GM12892 (cell line): ENCODE results near the gene TRIM22.
"Not testable (repeated sequence)": the region's sequence is repeated elsewhere in the genome, so short reads cannot be mapped to it uniquely, and the experiment has no call there.

ENCODE experiments used
- DNase-seq: peaks from one replicate; pipeline ENCODE4 v3.0.0; 2011; ENCODE audit not compliant: insufficient read length
- FAIRE-seq: peaks from 2 replicates; lab custom pipeline; 2011; peaks lifted over from hg19 to GRCh38; lab: Jason Lieb, UNC
- POLR2A ChIP-seq: IDR thresholded peaks from 2 replicates; pipeline ENCODE4 v1.6.1; 2011; ENCODE audit warnings: low read depth, low read length, control low read depth
- POLR2AphosphoS5 ChIP-seq: IDR thresholded peaks from 2 replicates; pipeline ENCODE4 v1.6.1; 2011; ENCODE audit warnings: low read depth, low read length, control low read depth
- TAF1 ChIP-seq: IDR thresholded peaks from 2 replicates; pipeline ENCODE4 v1.6.1; 2011; ENCODE audit warnings: low read depth, mild to moderate bottlenecking, control low read depth, low read length, borderline replicate concordance

TRIM22 gene

DNA sequence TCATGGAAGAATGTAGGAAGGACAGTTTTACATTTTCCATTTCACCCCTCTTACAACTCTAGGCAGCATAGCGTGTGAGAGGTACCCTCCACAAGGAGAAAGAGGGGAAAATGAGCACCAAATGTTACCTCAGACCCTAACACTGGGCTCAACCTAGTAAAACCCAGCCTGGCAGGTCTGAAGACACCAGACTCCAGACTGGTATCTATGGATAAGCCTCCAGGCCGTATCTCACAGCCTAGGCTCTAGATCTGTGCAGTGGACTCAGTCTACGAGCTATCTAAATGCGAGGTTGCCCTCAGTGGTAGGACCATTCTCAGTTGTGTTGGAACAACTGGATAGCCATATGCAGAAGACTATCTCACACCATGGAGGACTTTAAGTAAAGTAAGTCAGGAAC, 15.2 kb upstream of the TRIM22 start:
- DNase-seq = no peak
- FAIRE-seq = no peak
- TF ChIP-seq TAF1 (no peak), POLR2AphosphoS5 (no peak), POLR2A (no peak)

- FAIRE-seq (no peak), DNase-seq (no peak)
- TF ChIP-seq POLR2AphosphoS5 (no peak), TAF1 (no peak), POLR2A (no peak)
Measured at GRCh38 chr11:5679811-5680210, 9.8 kb upstream of the TRIM22 start.

- FAIRE-seq, DNase-seq: not testable (repeated sequence)
Measured at GRCh38 chr11:5682890-5683441, 6.6 kb upstream of the TRIM22 start.

DNA sequence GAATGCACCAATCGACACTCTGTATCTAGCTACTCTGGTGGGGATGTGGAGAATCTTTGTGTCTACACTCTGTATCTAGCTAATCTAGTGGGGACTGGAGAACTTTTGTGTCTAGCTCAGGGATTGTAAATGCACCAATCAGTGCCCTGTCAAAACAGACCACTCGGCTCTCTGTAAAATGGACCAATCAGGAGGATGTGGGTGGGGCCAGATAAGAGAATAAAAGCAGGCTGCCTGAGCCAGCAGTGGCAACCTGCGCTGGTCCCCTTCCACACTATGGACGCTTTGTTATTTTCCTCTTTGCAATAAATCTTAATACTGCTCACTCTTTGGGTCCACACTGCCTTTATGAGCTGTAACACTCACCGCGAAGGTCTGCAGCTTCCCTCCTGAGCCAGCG, 6.0 kb upstream of the TRIM22 start:
- FAIRE-seq, DNase-seq: not testable (repeated sequence)
- peak; percentile 37; the same call in 1 of the 2 replicates for TF ChIP-seq POLR2AphosphoS5
- peak; percentile 60; the same call in 1 of the 2 replicates for TF ChIP-seq POLR2A

GRCh38 chr11:5684036-5684645, 5.4 kb upstream of the TRIM22 start:
- FAIRE-seq (peak; percentile 56), DNase-seq (no peak)

DNA sequence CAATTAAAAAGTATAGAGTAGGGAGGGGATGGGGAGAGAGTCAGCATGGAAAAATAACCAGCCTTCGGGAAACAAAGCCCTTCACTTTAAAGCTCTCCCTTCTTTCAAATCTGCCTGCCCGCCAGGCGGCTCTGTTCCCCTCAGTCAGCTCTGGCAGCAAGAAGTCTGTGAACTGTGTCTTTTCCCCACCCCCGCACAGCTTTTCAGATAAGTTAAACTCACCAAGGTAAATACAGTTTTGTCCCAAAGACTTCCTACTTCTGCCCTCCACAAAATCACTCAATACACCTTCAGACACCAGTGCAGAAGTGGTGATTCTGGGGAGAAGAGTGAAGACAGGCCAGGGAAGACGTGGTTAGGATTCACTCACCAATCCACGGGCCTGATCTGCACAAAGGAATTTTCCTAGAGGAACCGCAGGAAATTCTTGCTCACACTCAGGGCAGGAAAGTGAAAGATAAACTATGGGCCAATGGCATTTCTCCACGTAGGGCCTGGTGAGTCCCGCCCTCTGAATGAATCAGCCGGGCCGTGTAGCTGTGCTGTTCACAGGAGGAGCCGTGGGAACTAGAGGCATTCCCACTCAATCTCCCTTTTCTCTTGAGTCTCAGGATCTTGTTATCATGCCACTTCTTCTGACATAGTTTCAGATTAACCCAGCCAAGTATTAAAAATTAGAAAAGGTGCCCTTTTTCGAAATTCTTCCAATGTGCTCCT, 4.8 kb upstream of the TRIM22 start, which contains the start of gene TRIM5:
Gene TRIM5, minus strand, starts transcription at position 429 of the 717 bp plus-strand sequence. CDS start 4,897 bp downstream, outside the sequence.
- TF ChIP-seq POLR2A (no peak; the same call in 1 of the 2 replicates), TAF1 (peak; percentile 46; the same call in 1 of the 2 replicates), POLR2AphosphoS5 (peak; percentile 54; the same call in 1 of the 2 replicates)
- FAIRE-seq = peak; percentile 78
- DNase-seq = peak; percentile 69

More at GRCh38 chr11:5684036-5684645, 5.4 kb upstream of the TRIM22 start:
- TF ChIP-seq POLR2AphosphoS5 = no peak
- TF ChIP-seq TAF1 = no peak
- TF ChIP-seq POLR2A = no peak

DNA sequence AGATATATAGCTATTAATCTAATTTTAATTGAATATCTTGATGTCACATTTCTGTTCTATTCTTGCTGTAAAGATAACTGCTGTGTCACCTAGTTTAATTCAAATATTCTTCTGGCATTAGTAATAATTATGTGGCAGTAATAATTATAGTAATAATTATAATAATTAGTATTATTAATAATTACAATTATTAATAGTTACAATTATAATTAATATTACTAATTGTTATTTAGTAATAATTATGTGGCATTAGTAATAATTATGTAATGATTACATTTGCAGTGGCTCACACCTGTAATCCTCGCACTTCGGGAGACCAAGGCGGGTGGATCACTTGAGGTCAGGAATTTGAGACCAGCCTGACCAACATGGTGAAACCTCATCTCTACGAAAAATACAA, 3.2 kb upstream of the TRIM22 start:
- TF ChIP-seq TAF1 (no peak), POLR2A (no peak), POLR2AphosphoS5 (no peak)
- no peak for FAIRE-seq
- DNase-seq = no peak

GRCh38 chr11:5688482-5688881, 1.1 kb upstream of the TRIM22 start:
- FAIRE-seq (no peak), DNase-seq (no peak)
- TF ChIP-seq TAF1 (no peak), POLR2AphosphoS5 (no peak), POLR2A (no peak)

GRCh38 chr11:5690216-5690615, 626 bp downstream of the TRIM22 start:
- TF ChIP-seq POLR2A (no peak), TAF1 (0 out of 2 replicates have a peak, but pooled peaks have one; percentile 26)
- no peak for FAIRE-seq
- no peak for DNase-seq

- TF ChIP-seq TAF1 (no peak), POLR2A (no peak), POLR2AphosphoS5 (no peak)
- FAIRE-seq (peak; percentile 38), DNase-seq (no peak)
Measured at GRCh38 chr11:5690736-5691135, 1.1 kb downstream of the TRIM22 start.

DNA sequence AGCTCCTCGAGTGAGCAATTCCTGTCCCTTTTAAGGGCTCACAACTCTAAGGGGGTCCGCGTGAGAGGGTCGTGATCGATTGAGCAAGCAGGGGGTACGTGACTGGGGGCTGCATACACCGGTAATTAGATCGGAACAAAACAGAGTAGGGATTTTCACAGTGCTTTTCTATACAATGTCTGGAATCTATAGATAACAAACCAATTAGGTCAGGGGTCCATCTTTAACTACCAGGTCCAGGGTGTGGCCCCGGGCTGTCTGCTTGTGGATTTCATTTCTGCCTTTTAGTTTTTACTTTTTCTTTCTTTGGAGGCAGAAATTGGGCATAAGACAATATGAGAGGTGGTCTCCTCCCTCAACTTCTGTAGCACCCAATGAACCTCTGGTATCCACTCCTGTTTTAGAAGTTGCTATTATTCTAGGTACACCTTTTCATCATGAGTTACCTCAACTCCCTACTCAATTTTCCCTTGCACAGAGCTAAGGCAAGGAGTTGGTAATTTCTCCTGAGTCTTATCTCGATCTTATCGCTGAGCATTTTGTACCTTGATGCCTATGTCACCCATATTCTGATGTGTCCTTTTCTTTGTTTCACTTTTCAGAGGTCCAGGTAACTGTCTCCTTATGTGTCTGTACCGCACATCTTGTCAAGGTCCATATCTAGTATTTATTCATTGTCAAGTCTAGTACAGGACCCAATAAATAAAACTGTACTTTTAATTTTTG, 1.8 kb downstream of the TRIM22 start:
- 0 out of 2 replicates have a peak, but pooled peaks have one; percentile 3 for TF ChIP-seq POLR2A
- peak; percentile 68 for FAIRE-seq
- not testable (repeated sequence) for DNase-seq

DNA sequence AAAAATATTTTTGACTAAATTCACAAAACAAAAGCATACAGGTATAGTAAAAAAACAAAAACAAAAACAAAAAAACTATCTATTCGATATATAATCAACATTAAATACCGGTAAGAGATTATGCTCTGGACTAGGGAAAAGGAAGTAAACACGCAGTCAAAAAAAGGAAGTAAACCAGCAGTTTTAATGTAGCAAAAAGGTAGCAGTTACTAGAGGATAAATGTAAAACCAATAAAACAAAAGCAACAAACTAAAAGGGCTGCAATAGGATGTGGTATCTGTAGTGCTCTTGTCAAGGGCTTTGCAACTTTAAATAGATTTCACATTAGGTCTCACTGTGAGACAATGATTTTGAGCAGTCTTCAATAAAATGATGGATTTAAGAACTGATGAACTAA, 2.4 kb downstream of the TRIM22 start:
- TF ChIP-seq POLR2AphosphoS5 (no peak), POLR2A (no peak), TAF1 (no peak)
- FAIRE-seq = no peak
- no peak for DNase-seq

DNA sequence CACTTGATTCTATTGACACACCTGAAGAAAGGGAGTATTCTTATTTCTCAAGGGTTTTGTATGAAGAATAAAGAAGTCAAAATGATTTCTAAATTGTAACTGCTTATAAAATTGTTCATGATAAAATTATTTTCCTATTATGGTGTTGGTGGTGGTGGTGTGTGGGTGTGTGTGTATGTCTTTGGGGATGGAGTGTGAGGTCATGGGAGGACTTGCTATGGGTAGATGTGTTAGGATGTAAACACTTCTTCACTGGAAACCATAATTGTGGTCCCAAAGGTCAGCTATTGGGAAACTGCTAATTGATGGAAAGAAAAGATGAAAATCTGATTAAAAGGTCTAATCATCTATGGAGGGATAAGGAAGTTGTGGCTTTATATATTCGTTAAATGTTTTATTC, 5.1 kb downstream of the TRIM22 start:
- no peak for TF ChIP-seq POLR2AphosphoS5
- TF ChIP-seq POLR2A = no peak
- TF ChIP-seq TAF1 = no peak
- DNase-seq (no peak), FAIRE-seq (no peak)
